GM12872 (cell line): ENCODE data around the gene TM7SF2.

ENCODE experiments used
- TF ChIP-seq, protein P1 (sequence below): IDR thresholded peaks from 3 replicates; pipeline ENCODE4 v1.5.1; 2011; ENCODE audit warnings: low read depth, mild to moderate bottlenecking, low read length, moderate library complexity; ENCODE audit not compliant: insufficient read depth

Gene TM7SF2

DNA sequence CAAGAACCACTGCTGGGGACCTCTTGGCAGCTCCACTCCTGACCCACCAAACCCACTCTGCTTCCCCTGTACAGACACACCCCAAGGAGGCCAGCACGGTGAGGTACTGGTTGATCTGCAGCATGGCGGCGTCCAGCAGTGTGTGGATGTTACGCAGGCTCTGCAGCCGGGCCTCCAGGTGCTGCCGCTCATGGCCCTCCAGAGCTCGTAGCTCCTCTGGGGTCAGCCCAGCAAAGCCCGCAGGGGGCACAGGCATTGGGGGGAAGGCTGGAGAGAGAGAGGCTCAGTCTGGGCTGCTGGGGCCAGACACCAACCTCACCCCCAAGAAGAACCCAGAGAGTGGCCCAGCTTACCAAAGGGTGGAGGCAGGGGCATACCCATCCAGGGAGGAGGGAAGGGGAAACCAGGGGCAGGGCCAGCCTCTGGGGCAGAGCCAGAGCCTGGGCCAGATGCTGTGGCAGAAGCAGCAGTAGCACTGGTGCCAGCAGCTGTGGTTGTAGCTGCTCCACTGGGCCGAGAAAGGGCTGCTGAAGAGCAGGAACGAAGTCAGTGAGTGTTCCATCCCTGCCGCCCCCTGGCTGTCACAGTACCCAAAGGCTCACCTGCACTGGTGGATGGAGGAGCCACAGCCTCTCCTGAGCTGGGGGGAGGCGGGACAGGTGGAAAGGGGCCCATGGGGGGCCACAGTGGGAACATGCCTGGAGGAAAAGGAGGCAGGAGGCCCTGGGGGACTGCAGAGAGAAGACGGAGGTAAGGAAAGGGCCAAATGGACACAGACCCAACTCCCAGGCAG, 18.2 kb downstream of the TM7SF2 start:
- TF ChIP-seq, protein P1, sequence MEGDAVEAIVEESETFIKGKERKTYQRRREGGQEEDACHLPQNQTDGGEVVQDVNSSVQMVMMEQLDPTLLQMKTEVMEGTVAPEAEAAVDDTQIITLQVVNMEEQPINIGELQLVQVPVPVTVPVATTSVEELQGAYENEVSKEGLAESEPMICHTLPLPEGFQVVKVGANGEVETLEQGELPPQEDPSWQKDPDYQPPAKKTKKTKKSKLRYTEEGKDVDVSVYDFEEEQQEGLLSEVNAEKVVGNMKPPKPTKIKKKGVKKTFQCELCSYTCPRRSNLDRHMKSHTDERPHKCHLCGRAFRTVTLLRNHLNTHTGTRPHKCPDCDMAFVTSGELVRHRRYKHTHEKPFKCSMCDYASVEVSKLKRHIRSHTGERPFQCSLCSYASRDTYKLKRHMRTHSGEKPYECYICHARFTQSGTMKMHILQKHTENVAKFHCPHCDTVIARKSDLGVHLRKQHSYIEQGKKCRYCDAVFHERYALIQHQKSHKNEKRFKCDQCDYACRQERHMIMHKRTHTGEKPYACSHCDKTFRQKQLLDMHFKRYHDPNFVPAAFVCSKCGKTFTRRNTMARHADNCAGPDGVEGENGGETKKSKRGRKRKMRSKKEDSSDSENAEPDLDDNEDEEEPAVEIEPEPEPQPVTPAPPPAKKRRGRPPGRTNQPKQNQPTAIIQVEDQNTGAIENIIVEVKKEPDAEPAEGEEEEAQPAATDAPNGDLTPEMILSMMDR, result 0 out of 3 replicates have a peak, but pooled peaks have one; percentile 13

DNA sequence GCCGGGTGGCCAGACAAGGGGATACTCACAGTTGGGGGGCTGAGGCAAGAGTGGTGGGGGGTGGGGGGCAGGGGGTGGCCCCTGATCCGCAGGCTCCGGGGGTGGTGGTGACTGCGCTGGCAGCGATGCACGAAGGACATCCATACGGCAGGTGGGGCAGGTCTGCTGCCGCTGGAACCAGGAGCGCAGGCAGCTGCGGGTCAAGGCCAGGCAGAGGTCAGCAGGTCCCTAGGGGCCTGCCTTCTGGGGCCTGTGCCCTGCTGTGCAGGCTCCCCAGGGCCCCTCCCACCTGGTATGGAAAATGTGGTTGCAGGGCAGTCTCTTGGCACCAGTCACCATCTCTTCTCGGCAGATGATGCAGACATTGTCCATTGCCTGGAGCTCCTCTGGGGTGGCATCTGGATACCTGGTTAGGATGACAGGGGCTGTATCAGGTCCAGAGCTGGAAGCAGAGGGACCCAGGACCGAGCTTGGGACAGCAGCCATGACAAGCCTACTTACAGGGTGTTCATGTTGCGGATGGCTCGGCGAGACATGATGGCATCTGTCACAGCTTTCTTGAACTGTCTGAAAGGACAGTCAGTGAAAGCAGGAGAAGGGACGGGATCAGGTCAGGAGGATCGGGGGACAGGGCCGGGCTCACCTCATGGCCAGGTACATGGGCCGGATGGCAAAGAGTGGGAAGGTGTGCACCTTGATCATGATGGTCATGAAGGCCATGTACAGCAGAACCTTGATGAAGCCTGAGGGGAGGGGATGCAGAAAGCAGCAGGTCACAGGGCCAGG, 19.2 kb downstream of the TM7SF2 start:
- TF ChIP-seq, protein P1, result no peak

DNA sequence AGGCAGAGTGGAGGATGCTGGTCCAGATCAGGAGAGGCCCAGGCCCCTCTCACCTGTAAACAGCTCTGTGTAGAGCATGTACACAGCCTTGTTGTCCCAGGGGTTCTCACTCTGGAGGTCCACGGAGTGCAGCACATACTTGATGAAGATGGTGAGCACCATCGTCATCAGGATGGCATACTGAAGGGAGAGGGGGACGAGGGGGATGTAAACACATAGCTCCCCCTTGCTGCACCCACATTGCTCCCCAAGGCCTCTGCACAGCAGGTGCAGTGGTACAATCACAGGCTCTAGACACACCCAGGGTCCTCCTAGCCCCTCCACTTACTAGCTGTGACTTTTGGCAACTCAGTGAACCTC, 19.7 kb downstream of the TM7SF2 start:
- TF ChIP-seq, protein P1, result no peak

DNA sequence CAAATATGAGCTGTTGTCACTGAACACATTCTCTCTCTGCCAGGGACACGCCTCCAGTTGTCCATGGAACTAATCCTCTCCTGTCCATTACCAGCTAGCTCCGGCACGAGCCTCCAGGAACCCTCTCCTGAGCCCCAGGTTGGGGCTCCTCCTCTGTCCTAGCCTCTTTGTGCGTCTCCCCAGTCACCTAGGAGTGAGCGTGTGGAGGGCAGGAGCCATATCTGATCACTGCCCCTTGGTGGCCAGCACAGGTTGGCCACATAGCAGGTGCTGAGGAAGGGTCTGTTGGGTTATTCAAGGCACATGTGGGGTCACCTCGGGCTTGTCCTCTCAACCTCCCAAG, 20.2 kb downstream of the TM7SF2 start:
- TF ChIP-seq, protein P1, result no peak

DNA sequence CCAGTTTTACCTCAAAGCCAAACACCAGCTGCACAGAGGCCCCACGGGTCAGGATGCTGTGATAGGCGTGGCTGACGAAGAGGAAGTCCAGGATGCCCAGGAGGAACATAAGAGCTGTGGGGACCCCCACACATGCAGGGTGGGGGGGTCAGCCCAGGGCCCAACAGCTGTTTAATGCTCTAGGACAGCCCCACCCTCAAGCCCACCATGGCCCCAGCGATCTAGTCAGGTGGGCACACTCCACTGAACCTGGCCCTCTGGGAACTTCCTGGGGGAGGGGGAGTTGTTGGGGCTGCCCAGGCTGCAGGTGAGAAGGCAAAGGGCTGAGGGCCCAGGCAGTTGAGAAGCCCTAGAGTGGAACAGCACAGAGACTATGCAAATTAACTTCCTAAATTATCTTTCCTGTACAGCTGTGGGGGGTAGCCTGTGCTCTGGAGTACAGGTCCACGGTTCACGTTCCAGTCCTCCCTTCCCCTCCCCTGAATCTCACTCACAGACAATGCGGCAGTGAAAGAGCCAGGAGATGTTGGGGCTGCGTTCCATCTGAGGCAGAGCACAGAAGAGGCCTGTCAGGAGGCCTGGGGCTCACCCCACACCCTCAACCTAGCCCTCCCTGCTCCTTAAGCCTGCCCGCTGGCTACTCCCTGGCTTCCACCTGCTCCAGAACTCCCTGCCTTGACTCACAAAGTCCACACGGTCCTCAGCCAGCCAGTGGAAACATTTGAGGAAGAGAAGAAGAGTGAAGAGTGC, 20.7 kb downstream of the TM7SF2 start:
- TF ChIP-seq, protein P1, result no peak

DNA sequence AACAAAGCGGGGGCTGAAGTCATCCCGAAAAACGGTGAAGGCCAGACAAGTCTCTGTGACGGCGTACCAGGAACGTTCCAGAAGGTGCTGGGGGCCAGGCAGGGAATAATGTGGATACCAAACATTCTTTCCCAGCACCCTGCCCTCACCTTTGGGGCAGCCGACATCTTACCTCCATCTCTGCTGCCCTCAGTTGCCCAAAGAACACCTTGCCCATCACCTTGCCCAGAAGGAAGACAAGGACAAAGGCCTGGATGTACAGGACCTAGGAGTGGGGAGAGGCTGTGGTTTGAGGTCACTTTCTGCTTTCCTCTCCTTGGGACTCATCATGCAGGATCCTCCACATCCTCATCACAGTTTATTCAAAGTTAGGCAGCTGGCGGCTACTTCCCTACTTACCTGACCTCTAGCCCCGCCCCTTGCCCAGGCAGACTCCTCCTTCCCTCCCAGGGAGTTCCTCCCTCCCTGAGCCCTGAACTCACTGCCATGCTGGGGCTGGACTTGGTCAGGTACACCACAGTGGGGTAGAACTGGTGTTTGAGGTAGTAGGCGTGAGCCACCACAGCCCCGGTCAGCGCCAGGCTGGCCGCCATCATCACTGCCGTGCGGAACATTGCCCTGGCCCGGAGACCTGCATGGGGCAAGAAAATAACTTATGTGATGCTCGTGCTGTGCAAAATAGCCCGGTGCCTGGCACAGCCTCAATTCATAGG, 21.5 kb downstream of the TM7SF2 start:
- TF ChIP-seq, protein P1, result no peak
